Epithelial cell of proximal tubule (primary cell): ENCODE data around the gene E2F6. TPM values are rescaled to one million over a fixed set of nuclear protein-coding genes. Genes with fewer than 3 reads are reported as not detected.

Source experiments
- DNase-seq: peaks from one replicate; pipeline ENCODE4 v3.0.0-alpha.2; 2011; ENCODE audit warnings: low read depth
- H3K4me3 ChIP-seq: 2 replicates; pipeline ENCODE4 v1.5.1; 2011; ENCODE audit warnings: low read depth, mild to moderate bottlenecking, low read length
- CTCF ChIP-seq: conservative IDR thresholded peaks from 2 replicates; pipeline ENCODE4 v1.5.1; 2012; ENCODE audit warnings: low read depth, mild to moderate bottlenecking, low read length
- total RNA-seq: library from RNA; depleted of rRNA; stranded (reverse); fragments of >200 nt; gene quantifications from 2 replicates; pipeline ENCODE4 v1.2.3, GENCODE V29; 2015

Gene E2F6
- total RNA-seq, 1 donor from 2014 or later, result 11.0 TPM

- no peak for DNase-seq
- peak; percentile 79 for TF ChIP-seq CTCF
- no peak overlapping the region for H3K4me3 ChIP-seq
Observed at GRCh38 chr2:11446733-11447248, 19.2 kb downstream of the E2F6 start.

DNA sequence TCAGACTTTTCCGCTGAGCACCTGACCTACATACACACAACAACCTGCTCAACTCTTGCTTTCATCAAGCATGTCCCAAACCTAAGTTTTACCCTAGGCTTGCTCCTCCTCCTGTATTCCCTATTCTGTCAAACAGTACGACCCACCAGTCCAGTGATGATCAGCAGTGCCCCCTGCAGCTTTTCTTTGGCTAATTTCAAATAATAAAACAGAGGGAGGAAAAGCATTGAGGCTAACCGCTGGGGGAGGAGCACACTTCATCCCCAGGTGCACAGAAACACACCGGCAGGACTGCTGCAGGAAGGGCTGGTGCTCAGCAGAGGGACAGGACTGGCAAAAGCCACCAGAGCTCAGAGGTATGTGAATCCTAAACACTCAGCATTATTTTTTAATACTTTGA is 21.2 kb downstream of the E2F6 start:
- no peak overlapping the region for H3K4me3 ChIP-seq
- TF ChIP-seq CTCF, result no peak
- DNase-seq, result no peak

- DNase-seq, result no peak
- TF ChIP-seq CTCF, result no peak
Observed at GRCh38 chr2:11438555-11439080, 27.3 kb downstream of the E2F6 start.

DNA sequence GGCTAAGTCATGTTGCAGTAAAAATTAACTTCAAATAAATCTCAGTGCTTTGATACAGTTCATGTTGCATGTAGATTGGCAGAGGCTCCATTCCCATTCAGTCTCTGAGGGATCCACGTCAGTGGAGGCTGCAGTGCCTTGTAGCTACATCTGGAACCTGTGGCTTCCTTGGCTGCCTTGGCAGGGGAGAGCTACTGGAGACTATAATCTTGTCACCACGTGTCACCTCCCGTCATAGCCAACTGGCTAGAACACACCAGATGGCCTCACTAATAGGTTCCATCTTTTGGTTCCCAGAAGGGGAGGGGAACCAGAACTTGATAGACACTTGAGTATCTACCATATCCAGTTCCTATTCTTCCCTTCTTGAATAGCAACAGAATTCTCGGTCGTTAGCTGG is 28.4 kb downstream of the E2F6 start:
- TF ChIP-seq CTCF, result no peak
- DNase-seq, result no peak
- H3K4me3 ChIP-seq, result no peak overlapping the region

More at GRCh38 chr2:11438555-11439080, 27.3 kb downstream of the E2F6 start:
- no peak overlapping the region for H3K4me3 ChIP-seq

DNA sequence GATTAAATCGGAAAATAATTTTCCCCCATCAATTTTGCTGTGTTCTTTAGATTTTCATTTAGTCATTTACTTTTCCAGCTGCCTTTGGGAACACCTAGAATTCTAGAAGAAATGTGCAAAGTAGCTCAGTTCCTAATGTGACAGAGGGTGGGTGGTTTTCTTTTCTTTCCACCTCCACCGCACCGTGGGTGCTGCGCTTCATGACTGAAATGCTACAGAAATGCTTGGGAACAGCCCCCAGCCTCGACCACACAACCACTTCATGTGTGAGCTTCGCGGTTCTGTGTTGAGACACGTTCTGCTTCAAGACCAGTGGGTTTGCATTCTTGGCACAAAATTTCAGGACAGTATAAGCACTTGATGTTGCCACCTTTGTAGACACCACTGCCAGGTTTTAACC is 30.9 kb downstream of the E2F6 start:
- no peak for TF ChIP-seq CTCF
- no peak for DNase-seq
- no peak overlapping the region for H3K4me3 ChIP-seq

DNA sequence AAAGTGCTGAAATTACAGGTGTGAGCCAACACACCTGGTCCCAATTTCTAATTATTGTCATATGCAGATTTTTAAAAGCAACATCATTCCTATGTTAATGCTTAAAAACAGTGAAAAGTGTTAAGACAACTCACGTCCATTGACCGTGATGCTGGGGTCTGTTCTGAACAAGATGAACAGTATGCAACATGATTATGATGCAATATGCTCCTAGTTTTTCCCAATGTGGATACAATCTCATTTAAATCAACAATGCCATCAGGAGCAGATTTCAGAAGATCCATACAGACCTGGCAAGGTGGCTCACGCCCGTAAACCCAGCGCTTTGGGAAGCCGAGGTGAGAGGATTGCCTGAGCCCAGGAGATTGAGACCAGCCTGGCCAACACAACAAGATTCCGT is 31.5 kb downstream of the E2F6 start:
- H3K4me3 ChIP-seq, result no peak overlapping the region
- DNase-seq, result no peak
- no peak for TF ChIP-seq CTCF

DNA sequence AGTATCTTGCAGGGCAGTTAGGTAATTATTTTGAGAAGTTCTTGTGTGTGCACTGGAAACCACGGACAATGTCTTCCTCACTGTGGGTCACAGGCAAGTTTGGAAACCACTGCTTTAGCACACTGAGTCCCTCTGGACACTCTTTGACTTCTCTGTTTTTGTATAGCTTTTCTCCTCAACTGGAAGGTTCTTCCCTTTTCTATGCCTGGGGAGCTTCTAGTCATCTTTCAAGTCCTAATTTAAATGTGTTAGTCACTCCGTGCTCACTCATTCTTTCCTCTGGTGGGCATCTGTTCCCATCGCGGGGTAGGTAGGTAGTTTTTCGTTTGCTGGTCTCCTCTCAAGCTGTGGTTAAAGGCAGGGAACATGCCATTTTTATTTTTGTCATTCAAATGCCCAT is 32.1 kb downstream of the E2F6 start:
- TF ChIP-seq CTCF, result no peak
- no peak overlapping the region for H3K4me3 ChIP-seq
- no peak for DNase-seq
